ENCODE data around the gene PUM2. TPM values are rescaled to one million over a fixed set of nuclear protein-coding genes. Genes with fewer than 3 reads are reported as not detected.
"Not testable (repeated sequence)": the region's sequence is repeated elsewhere in the genome, so short reads cannot be mapped to it uniquely, and the experiment has no call there.

The PUM2 gene
- total RNA-seq, 1 donor from 2014 or later, result 112 TPM

DNA sequence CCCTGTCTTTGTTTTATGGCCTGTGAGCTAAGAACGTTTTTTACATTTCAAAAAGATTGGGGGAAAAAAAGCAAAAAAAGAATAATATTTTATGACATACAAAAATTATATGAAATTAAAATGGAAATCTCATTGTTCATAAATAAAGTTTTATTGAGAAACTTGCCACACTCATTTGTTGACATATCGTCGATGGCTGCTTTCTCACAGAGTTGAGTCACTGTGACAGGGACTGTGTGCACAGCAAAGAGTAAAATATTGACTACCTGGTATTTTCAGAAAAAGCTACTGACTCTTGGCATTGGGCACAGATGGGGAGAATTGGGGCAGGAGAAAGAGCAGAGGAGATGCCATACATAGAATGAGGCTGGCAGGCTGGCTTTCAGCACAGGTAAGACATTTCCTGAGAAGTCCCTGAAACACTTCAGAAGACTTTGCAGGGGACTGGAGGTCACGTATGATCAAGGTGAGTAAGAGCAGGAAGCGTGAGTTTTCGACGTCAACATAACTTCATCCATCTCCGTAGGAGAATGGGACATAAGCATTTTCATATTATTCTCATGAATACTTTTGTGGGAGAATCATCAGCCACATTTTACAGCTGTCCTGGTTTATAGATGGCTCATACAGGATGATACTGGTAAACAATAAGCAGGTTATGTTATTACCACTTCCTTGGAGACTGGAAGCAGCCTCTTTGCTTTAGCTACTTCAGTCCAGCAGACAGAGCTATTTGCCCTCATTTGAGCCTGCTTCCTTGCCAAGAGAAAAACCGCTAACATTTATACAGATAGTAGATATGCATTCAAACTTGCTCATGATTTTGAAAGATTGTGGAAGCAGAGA is 32.5 kb upstream of the PUM2 start:
- Mint-ChIP-seq H3K27ac (no peak overlapping the region), H3K27me3 (peaks cover 4% of the 10 kb centered on the region), H3K4me3 (no peak overlapping the region), H3K36me3 (no peaks in the 10 kb centered on the region), H3K9me3 (no peaks in the 10 kb centered on the region), H3K4me1 (ENCODE audit: unreplicated experiment) (peaks cover 35% of the 10 kb centered on the region)
- DNase-seq (ENCODE audit: extremely low spot score, unreplicated experiment), result no peak
- no peak for TF ChIP-seq CTCF (conservative IDR thresholded peaks at IDR 0.05)

DNA sequence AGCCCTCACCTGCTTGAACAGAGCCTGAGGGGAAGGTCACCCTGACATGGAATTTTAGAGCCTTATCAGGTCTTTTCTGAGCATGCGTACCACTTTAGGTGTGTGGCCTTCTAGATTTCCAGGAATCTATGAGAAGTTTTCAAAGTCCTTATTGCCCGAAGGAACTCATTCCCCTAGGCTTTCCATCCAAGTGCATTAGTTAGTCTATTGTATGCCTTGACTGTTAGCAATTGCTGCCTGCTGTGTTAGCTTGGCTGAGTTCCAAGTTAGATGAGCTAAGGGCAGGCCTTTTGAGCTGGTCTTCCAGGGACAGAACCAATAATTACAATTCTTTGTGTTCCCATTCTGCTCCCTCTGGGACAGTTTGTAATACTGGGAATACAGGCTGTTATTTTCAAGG is 30.8 kb upstream of the PUM2 start:
- TF ChIP-seq CTCF (conservative IDR thresholded peaks at IDR 0.05), result no peak
- Mint-ChIP-seq H3K9me3 (no peaks in the 10 kb centered on the region), H3K4me3 (peak overlapping the region; percentile 30), H3K4me1 (ENCODE audit: unreplicated experiment) (peaks cover 35% of the 10 kb centered on the region), H3K36me3 (no peaks in the 10 kb centered on the region), H3K27me3 (peaks cover 4% of the 10 kb centered on the region), H3K27ac (peak overlapping the region; percentile 45)
- no peak for DNase-seq (ENCODE audit: extremely low spot score, unreplicated experiment)

- H3K27me3 Mint-ChIP-seq, result peaks cover 4% of the 10 kb centered on the region
- TF ChIP-seq CTCF (conservative IDR thresholded peaks at IDR 0.05), result peak; percentile 83
- DNase-seq (ENCODE audit: extremely low spot score, unreplicated experiment), result no peak
- H3K27ac Mint-ChIP-seq, result peak overlapping the region; percentile 8
- no peak overlapping the region for H3K4me3 Mint-ChIP-seq
- H3K9me3 Mint-ChIP-seq, result no peaks in the 10 kb centered on the region
- H3K36me3 Mint-ChIP-seq, result no peaks in the 10 kb centered on the region
- peaks cover 43% of the 10 kb centered on the region for H3K4me1 Mint-ChIP-seq (ENCODE audit: unreplicated experiment)
Measured at GRCh38 chr2:20378891-20379519, 28.4 kb upstream of the PUM2 start.

DNA sequence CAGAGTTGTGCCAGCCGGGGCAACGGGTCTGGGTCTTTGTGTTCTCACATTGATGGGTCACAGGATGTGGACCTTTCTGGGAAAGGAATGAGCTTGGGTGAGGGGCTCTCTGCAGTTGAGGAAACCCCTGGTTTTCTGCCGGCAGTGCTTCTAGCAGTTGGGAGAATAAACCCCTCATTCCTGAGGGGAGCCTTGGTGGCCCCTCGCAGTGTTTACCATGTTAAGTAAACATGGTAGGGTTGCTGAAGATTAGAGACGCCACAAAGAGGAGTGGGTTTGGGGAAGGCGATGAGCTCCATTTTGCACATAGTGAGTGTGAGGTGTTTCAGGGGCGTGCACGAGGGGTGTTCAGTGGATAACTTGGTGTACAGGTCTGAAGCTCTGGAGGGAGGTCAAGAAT is 27.7 kb upstream of the PUM2 start:
- DNase-seq (ENCODE audit: extremely low spot score, unreplicated experiment), result no peak
- no peak for TF ChIP-seq CTCF (conservative IDR thresholded peaks at IDR 0.05)

GRCh38 chr2:20377741-20378140 is 27.1 kb upstream of the PUM2 start:
- DNase-seq (ENCODE audit: extremely low spot score, unreplicated experiment), result no peak
- H3K9me3 Mint-ChIP-seq, result no peaks in the 10 kb centered on the region
- H3K27me3 Mint-ChIP-seq, result peaks cover 4% of the 10 kb centered on the region
- H3K4me3 Mint-ChIP-seq, result no peak overlapping the region
- no peak overlapping the region for H3K27ac Mint-ChIP-seq
- no peaks in the 10 kb centered on the region for H3K36me3 Mint-ChIP-seq
- peaks cover 39% of the 10 kb centered on the region for H3K4me1 Mint-ChIP-seq (ENCODE audit: unreplicated experiment)
- no peak for TF ChIP-seq CTCF (conservative IDR thresholded peaks at IDR 0.05)

More for the DNA sequence above, 27.7 kb upstream of the PUM2 start:
- Mint-ChIP-seq H3K36me3 (no peaks in the 10 kb centered on the region), H3K4me3 (no peak overlapping the region), H3K4me1 (ENCODE audit: unreplicated experiment) (peaks cover 41% of the 10 kb centered on the region), H3K27me3 (peaks cover 4% of the 10 kb centered on the region), H3K27ac (no peak overlapping the region), H3K9me3 (no peaks in the 10 kb centered on the region)

DNA sequence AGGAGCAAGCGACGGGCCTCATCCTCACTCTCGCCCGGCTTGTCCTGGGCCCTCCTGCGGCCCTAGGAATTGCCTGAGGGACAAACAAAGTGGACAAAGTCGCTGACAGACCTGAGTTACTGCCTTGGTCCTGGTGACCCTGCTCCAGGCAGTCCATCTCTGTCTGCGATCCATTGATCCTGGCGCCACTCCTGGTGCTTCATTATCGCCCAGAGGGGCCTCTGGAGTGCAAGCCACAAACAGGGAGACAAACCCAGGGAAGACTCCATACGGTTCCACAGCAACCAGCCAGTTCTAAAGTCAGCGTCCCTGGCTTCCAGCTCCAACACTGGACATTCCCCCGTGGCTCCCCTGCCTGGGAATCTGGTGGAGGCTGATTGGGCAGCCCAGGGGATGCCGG is 24.3 kb upstream of the PUM2 start:
- not testable (repeated sequence) for H3K9me3 Mint-ChIP-seq; H3K36me3 Mint-ChIP-seq; H3K27ac Mint-ChIP-seq; H3K27me3 Mint-ChIP-seq; H3K4me3 Mint-ChIP-seq; DNase-seq (ENCODE audit: extremely low spot score, unreplicated experiment)
- peaks cover 24% of the 10 kb centered on the region for H3K4me1 Mint-ChIP-seq (ENCODE audit: unreplicated experiment)
